ENCODE measurements around the gene RNF8. TPM values are rescaled to one million over a fixed set of nuclear protein-coding genes. Genes with fewer than 3 reads are reported as not detected.

RNF8 gene
- total and polyA plus RNA-seq, 2 donors (not counting 3 experiments of a cell fraction or from before 2014, with no cell fraction given) = 16.6 to 27.3 TPM

GRCh38 chr6:37319156-37319555 is 34.6 kb upstream of the RNF8 start:
- Histone ChIP-seq H4K20me1 (replicated peaks; ENCODE audit: control insufficient read depth, extremely low read depth, insufficient read depth, low read length) (no peaks in the 10 kb centered on the region), H3K4me2 (ENCODE audit: insufficient read depth, low read length) (no peak overlapping the region), H3K79me2 (ENCODE audit: control insufficient read depth, insufficient read depth, low read length) (no peaks in the 10 kb centered on the region), H3K27ac (ENCODE audit: insufficient read depth, low read depth, low read length) (no peak overlapping the region), H2AFZ (ENCODE audit: low read depth, low read length) (no peak overlapping the region), H3K36me3 (ENCODE audit: control insufficient read depth in 2 of 2, extremely low read depth in 1 of 2, insufficient read depth in 2 of 2, low read length in 2 of 2) (peaks cover 0 to 32% of the 10 kb centered on the region in 2 experiments), H3K9me3 (replicated peaks; ENCODE audit: control insufficient read depth, insufficient read depth, low read length) (no peaks in the 10 kb centered on the region), H3K4me3 (replicated peaks in 1 of 3; ENCODE audit: insufficient read depth in 1 of 3, low read depth in 1 of 3, low read length in 3 of 3) (no peak overlapping the region), H3K9me1 (replicated peaks; ENCODE audit: control insufficient read depth, extremely low read depth, insufficient read depth, low read length) (no peaks in the 10 kb centered on the region), H3K27me3 (ENCODE audit: control insufficient read depth in 2 of 2, insufficient read depth in 2 of 2, low read length in 2 of 2) (no peaks in the 10 kb centered on the region), H3K9ac (replicated peaks; ENCODE audit: extremely low read depth, insufficient read depth, low read length) (no peak overlapping the region), H3K4me1 (ENCODE audit: control insufficient read depth, extremely low read depth, insufficient read depth, low read length) (peaks cover 10% of the 10 kb centered on the region)
- DNase-seq (ENCODE audit: low read depth, low spot score) (no peak), FAIRE-seq (no peak)
- intact Hi-C loops (cut with micrococcal nuclease) = loop anchor here (10.0 kb wide), 1 partner anchor 294 kb away; no protein-coding TSS in a partner anchor
- TF ChIP-seq FOS (IDR thresholded peaks at IDR 0.05; ENCODE audit: borderline replicate concordance, insufficient read depth, low read length) (no peak), POLR2A (IDR thresholded peaks at IDR 0.05; ENCODE audit: low read depth, low read length) (no peak), MAX (IDR thresholded peaks at IDR 0.05; ENCODE audit: insufficient read depth, insufficient read length) (no peak), EZH2 (IDR thresholded peaks at IDR 0.05; ENCODE audit: borderline replicate concordance, low read depth, low read length, severe bottlenecking) (no peak), JUN (IDR thresholded peaks at IDR 0.05; ENCODE audit: borderline replicate concordance, insufficient read depth, insufficient read length, low read depth) (no peak), MYC (IDR thresholded peaks at IDR 0.05; ENCODE audit: low read depth, low read length) (no peak), POLR2AphosphoS5 (IDR thresholded peaks at IDR 0.05; ENCODE audit: insufficient read depth, low read depth, low read length) (no peak), GATA2 (IDR thresholded peaks at IDR 0.05; ENCODE audit: insufficient read depth, insufficient read length, low read depth, low read length) (no peak), CTCF (IDR thresholded peaks at IDR 0.05; ENCODE audit: extremely low read depth in 1 of 2, insufficient read depth in 1 of 2, low read depth in 1 of 2, low read length in 2 of 2) (no peak)
- ChIA-PET POLR2A (no interaction called here), CTCF (no interaction called here)
- dilution Hi-C loops (cut with MboI; ENCODE audit: extremely low pct_ligation_motif_present, low sequenced_read_pairs) = no loop called here
- BruUV-seq (replicated peaks) = no TSS peak
